Large intestine (tissue), 3 donors: Measurements from ENCODE around the gene TTYH2. TPM values are rescaled to one million over a fixed set of nuclear protein-coding genes. Genes with fewer than 3 reads are reported as not detected.

Experiments used
- DNase-seq, 2 donors: peaks; one replicate each; pipeline versions ENCODE4 v3.0.0 to v3.0.0-alpha.2; 2013
- H3K27ac ChIP-seq: one replicate; pipeline ENCODE4 v1.5.1; 2013; ENCODE audit warnings: low read length
- H3K27me3 ChIP-seq: 2 replicates; pipeline ENCODE4 v1.6.1; 2013; ENCODE audit warnings: low read length; ENCODE audit not compliant: control insufficient read depth, insufficient read depth
- H3K36me3 ChIP-seq: 2 replicates; pipeline ENCODE4 v1.6.1; 2013; ENCODE audit warnings: low read length; ENCODE audit not compliant: control insufficient read depth, insufficient read depth
- H3K4me1 ChIP-seq: one replicate; pipeline ENCODE4 v1.6.1; 2013; ENCODE audit warnings: low read length; ENCODE audit not compliant: control insufficient read depth, insufficient read depth
- H3K4me3 ChIP-seq: one replicate; pipeline ENCODE4 v1.5.1; 2013; ENCODE audit warnings: low read length
- H3K9me3 ChIP-seq: one replicate; pipeline ENCODE4 v1.6.1; 2013; ENCODE audit warnings: mild to moderate bottlenecking, low read depth, low read length, moderate library complexity; ENCODE audit not compliant: control insufficient read depth
- WGBS: methylation state at CpG from one replicate; pipeline ENCODE4 v1.1.5; 2013; ENCODE audit warnings: low lambda C conversion rate; ENCODE audit not compliant: insufficient coverage; 5-methylcytosine and 5-hydroxymethylcytosine counted together
- polyA plus RNA-seq: library from polyadenylated mRNA; unstranded; fragments of 120-200 nt; gene quantifications from one replicate; pipeline ENCODE4 v1.2.1, GENCODE V29; 2013

TTYH2 gene
- polyA plus RNA-seq, 1 donor, result 60.8 TPM

GRCh38 chr17:74202938-74203337, 10.4 kb upstream of the TTYH2 start:
- Histone ChIP-seq H3K27me3 (peaks cover 29% of the 10 kb centered on the region), H3K36me3 (peaks cover 22% of the 10 kb centered on the region), H3K27ac (no peak overlapping the region), H3K4me1 (no peaks in the 10 kb centered on the region), H3K9me3 (peaks cover 3% of the 10 kb centered on the region), H3K4me3 (no peak overlapping the region)
- no CpG with 5 or more reads among the region's 15 CpGs for WGBS
- no peak for DNase-seq

- Histone ChIP-seq H3K27ac (peak within 1 kb of the TSS; percentile 55), H3K4me3 (peak within 1 kb of the TSS; percentile 96), H3K4me1 (no peaks in the 10 kb centered on the region), H3K27me3 (peaks cover 29% of the 10 kb centered on the region), H3K36me3 (peaks cover 28% of the 10 kb centered on the region), H3K9me3 (peaks cover 3% of the 10 kb centered on the region)
- WGBS, result no CpG with 5 or more reads among the region's 53 CpGs
- DNase-seq, result peak; percentile 95 to 96
Measured at GRCh38 chr17:74203439-74204240, 9.7 kb upstream of the TTYH2 start, which contains the start of gene RPL38. Gene RPL38 (plus strand): TSS chr17:74203678. CDS start chr17:74203956, 278 bp downstream.

GRCh38 chr17:74204474-74204873, 8.9 kb upstream of the TTYH2 start:
- Histone ChIP-seq H3K27me3 (peaks cover 29% of the 10 kb centered on the region), H3K9me3 (peaks cover 3% of the 10 kb centered on the region), H3K4me1 (no peaks in the 10 kb centered on the region), H3K27ac (peak overlapping the region; percentile 55), H3K36me3 (peaks cover 35% of the 10 kb centered on the region), H3K4me3 (peak overlapping the region; percentile 96)
- DNase-seq, result no peak
- WGBS, result 4% methylated on average over 4 of the region's 14 CpGs

GRCh38 chr17:74205274-74205673, 8.1 kb upstream of the TTYH2 start:
- Histone ChIP-seq H3K4me1 (peaks cover 5% of the 10 kb centered on the region), H3K27me3 (peaks cover 25% of the 10 kb centered on the region), H3K36me3 (peaks cover 43% of the 10 kb centered on the region), H3K9me3 (peaks cover 3% of the 10 kb centered on the region), H3K27ac (no peak overlapping the region), H3K4me3 (no peak overlapping the region)
- no peak for DNase-seq
- WGBS, result no CpG with 5 or more reads among the region's 3 CpGs

GRCh38 chr17:74206332-74206818, 7.0 kb upstream of the TTYH2 start:
- no peak overlapping the region for H3K27ac ChIP-seq
- no peak for DNase-seq
- peaks cover 47% of the 10 kb centered on the region for H3K36me3 ChIP-seq
- no peak overlapping the region for H3K4me3 ChIP-seq
- H3K9me3 ChIP-seq, result peaks cover 3% of the 10 kb centered on the region
- peaks cover 16% of the 10 kb centered on the region for H3K4me1 ChIP-seq
- WGBS, result no CpG with 5 or more reads among the region's 5 CpGs
- peaks cover 17% of the 10 kb centered on the region for H3K27me3 ChIP-seq

GRCh38 chr17:74210191-74211140, 2.9 kb upstream of the TTYH2 start:
- Histone ChIP-seq H3K27me3 (no peaks in the 10 kb centered on the region), H3K4me3 (no peak overlapping the region), H3K4me1 (peaks cover 47% of the 10 kb centered on the region), H3K9me3 (peaks cover 4% of the 10 kb centered on the region), H3K36me3 (peaks cover 41% of the 10 kb centered on the region), H3K27ac (peak overlapping the region; percentile 92)
- peak in 1 of 2 donors; percentile 69 for DNase-seq
- 59% methylated on average over 5 of the region's 18 CpGs for WGBS

GRCh38 chr17:74211141-74211911, 2.0 kb upstream of the TTYH2 start:
- Histone ChIP-seq H3K4me3 (peak overlapping the region; percentile 69), H3K27me3 (no peaks in the 10 kb centered on the region), H3K4me1 (peaks cover 51% of the 10 kb centered on the region), H3K9me3 (peaks cover 4% of the 10 kb centered on the region), H3K36me3 (peaks cover 34% of the 10 kb centered on the region), H3K27ac (peak overlapping the region; percentile 92)
- no CpG with 5 or more reads among the region's 14 CpGs for WGBS
- DNase-seq, result peak; percentile 82 to 90

- H3K4me1 ChIP-seq, result peaks cover 51% of the 10 kb centered on the region
- H3K9me3 ChIP-seq, result peaks cover 4% of the 10 kb centered on the region
- H3K27ac ChIP-seq, result peak overlapping the region; percentile 92
- no peaks in the 10 kb centered on the region for H3K27me3 ChIP-seq
- peaks cover 34% of the 10 kb centered on the region for H3K36me3 ChIP-seq
- no CpG with 5 or more reads among the region's 8 CpGs for WGBS
- H3K4me3 ChIP-seq, result peak overlapping the region; percentile 69
- no peak for DNase-seq
Measured at GRCh38 chr17:74211912-74212208, 1.5 kb upstream of the TTYH2 start.

- WGBS, result no CpG with 5 or more reads among the region's 48 CpGs
- peak overlapping the region; percentile 69 for H3K4me3 ChIP-seq
- peak overlapping the region; percentile 92 for H3K27ac ChIP-seq
- H3K36me3 ChIP-seq, result peaks cover 35% of the 10 kb centered on the region
- peak in 1 of 2 donors; percentile 54 for DNase-seq
- H3K4me1 ChIP-seq, result peaks cover 51% of the 10 kb centered on the region
- H3K9me3 ChIP-seq, result peaks cover 4% of the 10 kb centered on the region
- H3K27me3 ChIP-seq, result no peaks in the 10 kb centered on the region
Measured at GRCh38 chr17:74212209-74212912, 1.0 kb upstream of the TTYH2 start.
